HG03520 (cell line): ENCODE results near the gene NDUFB8.

ENCODE experiments used
- ATAC-seq: cut with Tn5 transposase; IDR thresholded peaks from one replicate; pipeline ENCODE4 v1.9.1; 2021; ENCODE audit warnings: mild to moderate bottlenecking, moderate library complexity; ENCODE audit not compliant: unreplicated experiment

Gene NDUFB8

GRCh38 chr10:100537475-100537874, 7.8 kb upstream of the NDUFB8 start:
- no peak for ATAC-seq

DNA sequence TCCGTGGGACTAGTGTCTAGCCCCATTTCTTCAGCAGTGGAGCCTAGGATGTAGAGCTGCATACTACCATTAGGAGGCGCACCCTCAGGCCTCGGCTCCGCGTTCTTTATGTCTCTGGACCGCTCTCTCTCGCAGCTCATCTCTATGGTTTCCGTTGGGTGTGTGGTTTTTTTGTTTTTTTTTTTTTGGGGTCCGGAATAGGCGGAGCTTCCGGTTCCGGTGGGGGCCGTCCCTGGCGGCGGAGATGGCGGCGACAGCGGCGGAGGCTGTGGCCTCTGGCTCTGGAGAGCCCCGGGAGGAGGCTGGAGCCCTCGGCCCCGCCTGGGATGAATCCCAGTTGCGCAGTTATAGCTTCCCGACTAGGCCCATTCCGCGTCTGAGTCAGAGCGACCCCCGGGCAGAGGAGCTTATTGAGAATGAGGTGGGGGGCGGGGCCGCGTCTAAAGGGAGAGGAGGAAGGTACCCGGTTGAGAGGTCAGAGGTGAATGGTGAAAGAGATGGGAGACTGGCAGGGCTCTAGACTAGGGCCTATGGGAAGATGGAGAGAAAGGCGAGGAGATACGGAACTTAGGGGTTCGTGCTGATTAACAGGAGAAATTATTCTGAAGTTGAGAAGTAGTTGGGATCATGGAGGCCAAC, 6.2 kb upstream of the NDUFB8 start, which contains the start of gene HIF1AN:
Gene HIF1AN (plus strand): TSS at position 229 of the 639 bp plus-strand sequence. CDS start 16 bp downstream, at position 245.
- ATAC-seq = peak; percentile 96

- peak; percentile 16 for ATAC-seq
These were observed 5.7 kb upstream of the NDUFB8 start for GRCh38 chr10:100535338-100535714.

DNA sequence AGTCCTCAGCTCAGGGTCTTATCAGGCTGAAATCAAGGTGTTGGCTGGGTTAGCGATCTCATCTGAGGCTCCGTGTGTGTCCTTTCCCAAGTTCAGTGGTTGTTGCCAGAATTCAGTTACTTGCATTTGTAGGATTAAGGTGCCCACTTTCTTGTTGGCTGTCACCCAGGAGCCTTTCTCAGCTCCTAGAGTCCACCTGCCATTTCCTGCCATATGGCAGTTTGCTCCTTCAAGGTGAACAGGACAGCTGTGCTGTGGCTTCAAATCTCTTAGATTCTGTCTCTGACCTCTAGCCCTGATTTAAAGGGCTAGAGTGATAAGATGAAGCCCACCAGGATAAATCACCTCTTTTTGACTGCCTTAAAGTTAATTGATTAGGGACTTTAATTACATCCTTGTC, 5.1 kb upstream of the NDUFB8 start:
- ATAC-seq = no peak

GRCh38 chr10:100531761-100532160, 2.1 kb upstream of the NDUFB8 start:
- ATAC-seq = no peak

- no peak for ATAC-seq
These were observed 673 bp downstream of the NDUFB8 start for GRCh38 chr10:100528921-100529474.

DNA sequence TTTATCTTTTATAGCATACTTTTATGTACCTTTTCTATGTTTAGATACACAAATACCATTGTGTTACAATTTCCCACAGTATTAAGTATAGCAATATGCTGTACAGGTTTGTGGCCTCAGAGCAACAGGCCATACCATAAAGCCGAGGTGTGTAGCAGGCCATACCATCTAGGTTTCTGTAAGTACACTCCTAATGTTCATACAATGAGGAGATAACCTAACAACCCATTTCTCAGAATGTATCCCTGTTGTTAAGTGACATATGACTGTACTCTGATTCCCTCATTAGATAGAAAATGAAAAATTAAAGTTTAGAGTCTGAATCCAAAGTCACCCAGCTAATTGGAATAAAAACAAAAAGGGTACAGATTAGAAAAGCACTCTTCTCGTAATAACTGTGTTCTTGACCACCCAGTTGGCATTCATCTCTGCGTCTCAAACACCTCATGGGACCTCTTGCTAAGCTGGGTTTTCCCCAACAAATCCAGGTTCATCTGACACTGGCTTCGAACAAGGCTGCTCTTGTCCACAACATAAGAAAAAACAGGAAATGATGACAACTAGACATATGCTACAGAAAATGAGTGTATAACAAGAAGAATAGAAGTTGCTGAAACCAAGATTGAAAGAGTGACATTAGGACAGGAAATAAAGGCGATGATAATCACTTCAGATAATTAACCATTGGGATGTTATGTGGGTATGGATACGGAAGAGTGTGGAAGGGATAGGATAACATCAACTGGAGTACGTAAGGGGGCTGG, 1.4 kb downstream of the NDUFB8 start:
- ATAC-seq = no peak

DNA sequence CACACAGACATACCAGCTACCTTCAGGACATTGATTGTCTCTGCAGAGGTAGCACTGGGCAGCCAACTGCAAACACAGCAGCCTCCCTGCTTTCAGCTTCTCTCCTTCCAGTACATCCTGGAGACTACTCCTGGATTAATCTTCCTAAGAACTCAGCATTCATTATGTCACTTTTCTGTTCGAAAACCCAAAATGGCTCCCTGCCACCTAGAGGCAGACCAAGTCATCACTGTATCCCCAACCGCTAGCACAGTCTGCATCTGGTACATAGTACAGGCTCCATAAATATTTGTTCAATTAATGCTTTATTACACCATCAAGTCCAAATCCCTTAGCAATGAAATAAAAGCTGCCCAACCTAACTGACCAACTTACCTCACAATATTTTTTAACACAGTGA, 5.0 kb downstream of the NDUFB8 start:
- ATAC-seq = no peak

- no peak for ATAC-seq
These were observed 5.5 kb downstream of the NDUFB8 start for GRCh38 chr10:100524206-100524605.

GRCh38 chr10:100522945-100523344, 6.7 kb downstream of the NDUFB8 start:
- no peak for ATAC-seq

- ATAC-seq = no peak
These were observed 7.4 kb downstream of the NDUFB8 start for GRCh38 chr10:100522107-100522801.

DNA sequence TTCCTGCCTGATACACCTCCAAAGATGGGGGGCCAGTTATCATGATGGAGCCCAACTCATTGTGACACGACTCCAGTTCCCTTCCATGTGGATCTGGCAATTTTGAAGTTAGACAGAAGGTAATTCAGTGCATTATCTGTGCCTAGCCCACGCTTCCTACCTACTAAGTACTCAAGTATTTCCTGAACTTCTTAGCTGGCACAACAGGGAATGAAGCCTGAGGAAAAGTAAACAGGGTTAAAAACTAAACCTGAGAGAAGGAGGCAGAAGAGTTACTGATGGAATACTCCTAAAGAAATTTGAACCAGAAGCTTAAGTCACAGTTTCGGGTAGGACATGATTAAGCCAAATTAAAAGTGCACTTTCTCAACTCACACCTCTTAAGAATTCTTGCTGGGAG, 8.9 kb downstream of the NDUFB8 start:
- ATAC-seq = no peak

GRCh38 chr10:100519311-100520051, 10.2 kb downstream of the NDUFB8 start, which contains the start of gene SEC31B:
Gene SEC31B, minus strand, starts transcription at chr10:100519861. Its CDS starts 2,909 bp downstream, at chr10:100516952.
- ATAC-seq = no peak

DNA sequence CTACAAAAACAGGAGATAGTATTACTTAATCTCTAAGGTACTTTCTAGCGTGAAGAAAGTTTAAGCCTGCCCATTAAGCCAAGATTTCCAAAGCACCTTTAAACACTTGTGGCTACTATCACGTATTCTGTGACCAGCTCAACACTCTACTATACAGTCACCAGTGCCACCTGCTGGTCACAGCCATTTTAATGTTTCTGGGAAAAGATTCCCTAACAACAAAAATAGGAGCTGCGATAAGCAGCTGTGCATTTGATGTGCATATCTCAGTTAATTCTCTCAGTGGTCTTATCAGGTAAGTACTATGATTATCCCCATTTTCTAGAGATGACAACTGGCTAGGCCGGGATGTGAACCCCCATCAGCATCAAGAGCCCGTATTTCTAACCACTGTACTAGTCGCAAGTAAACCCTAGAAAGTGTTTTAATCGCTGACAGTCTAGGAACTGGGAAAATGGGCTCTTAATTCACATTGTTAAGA, 10.9 kb downstream of the NDUFB8 start:
- ATAC-seq = no peak

DNA sequence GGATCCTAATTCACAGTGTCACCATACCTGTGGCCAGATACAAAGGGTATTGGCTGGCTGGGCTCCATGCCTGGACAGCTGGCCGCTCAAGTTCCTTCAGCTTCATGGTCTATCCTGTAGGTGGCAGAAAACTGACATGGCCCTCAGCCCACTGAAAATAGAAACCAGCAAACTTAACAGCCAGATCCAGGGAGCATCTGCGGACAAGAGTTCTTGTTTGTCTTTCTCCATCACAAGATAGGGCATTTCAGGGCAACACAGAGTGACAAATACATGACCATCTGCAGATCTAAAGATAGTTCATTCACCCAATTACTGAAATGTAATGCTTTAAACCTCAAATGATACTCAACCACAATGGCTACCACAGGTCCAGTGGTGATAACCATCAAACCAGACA, 12.8 kb downstream of the NDUFB8 start:
- no peak for ATAC-seq

GRCh38 chr10:100515612-100516011, 14.1 kb downstream of the NDUFB8 start:
- ATAC-seq = no peak

DNA sequence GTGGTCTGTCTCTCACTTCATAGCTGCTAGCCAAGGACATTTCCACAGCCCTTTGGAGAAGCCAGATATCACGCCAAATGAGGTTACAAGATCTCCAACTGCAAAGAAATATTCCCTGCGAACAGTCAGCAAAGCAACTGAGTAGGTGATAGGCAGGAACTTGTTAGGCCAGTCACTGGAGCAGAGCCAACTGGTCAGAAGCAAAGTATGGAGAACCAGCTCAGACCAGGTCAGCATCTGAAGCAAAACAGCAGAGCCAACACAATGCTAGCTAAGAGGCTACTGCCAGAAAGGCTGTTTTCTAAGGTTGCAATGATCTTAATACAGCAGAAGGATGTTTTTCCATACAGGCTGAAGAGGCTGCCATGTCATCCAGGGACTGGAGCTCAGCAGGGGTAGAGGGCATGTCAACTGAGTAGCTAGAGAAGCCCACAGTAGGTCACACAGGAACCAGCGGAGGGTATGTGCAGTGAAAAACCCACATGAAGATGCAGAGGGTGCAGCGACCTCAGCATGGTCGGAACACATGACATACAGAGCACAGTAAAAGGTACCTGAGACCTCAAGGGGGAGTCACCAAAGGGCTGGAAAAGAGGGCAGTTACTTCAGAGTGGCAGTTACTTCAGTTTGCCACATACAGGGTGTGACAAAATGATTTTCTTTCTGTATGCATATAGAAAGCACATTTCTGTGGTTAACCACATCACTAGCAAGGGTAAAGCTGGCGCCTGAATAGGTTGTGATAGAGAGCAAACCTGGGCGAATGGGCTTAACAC, 18.9 kb downstream of the NDUFB8 start:
- no peak for ATAC-seq

DNA sequence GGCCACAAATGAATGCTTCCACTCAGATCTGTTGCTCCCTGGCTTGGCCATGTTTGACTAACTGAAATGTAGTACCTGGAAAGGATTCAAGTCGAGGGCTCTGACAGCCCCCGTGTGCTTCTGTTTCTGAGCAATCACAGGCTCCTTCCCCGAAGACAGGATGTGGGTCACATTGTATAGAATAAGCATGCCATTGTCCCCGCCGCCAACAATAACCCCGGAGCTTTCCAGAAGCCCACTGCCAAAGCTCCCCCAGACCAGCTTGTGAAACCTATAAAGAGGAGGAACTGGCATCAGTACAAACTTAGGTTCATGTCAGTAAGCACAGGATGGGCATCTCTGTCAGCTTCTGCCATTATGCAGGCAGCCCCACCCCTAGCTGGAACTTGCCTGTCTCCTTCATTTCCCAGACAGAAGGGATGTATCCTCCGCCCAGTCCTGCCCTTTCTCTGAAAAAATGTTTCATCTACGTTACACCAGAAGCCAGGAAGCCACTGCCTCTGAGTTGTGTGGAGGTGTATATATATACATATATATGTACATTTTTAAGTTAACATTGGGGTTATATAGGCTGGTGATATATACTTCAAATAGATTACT, 20.3 kb downstream of the NDUFB8 start:
- ATAC-seq = no peak

DNA sequence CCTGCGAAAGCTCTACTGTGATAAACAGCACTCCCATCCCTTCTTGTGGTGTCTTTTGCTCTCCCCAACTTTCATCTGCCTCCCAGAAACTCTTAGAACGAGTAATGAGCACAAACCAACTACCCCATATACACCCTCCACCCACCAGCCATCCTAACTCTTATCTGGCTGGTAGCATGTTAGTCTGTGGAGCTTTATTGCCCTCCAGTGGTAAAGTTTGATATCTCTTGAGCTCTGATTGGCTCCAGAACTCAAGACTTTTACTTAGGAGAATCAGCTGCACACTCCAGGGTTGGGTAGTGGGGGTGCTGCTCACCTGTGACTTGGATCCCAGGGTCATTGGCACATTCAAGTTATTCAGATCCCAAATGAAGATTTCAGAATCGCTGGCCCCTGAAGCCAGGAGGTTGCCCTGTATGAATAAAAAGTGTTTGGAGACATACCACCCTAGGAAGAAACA, 20.9 kb downstream of the NDUFB8 start:
- no peak for ATAC-seq
